ENCODE measurements around the gene AFF1.

Gene AFF1

DNA sequence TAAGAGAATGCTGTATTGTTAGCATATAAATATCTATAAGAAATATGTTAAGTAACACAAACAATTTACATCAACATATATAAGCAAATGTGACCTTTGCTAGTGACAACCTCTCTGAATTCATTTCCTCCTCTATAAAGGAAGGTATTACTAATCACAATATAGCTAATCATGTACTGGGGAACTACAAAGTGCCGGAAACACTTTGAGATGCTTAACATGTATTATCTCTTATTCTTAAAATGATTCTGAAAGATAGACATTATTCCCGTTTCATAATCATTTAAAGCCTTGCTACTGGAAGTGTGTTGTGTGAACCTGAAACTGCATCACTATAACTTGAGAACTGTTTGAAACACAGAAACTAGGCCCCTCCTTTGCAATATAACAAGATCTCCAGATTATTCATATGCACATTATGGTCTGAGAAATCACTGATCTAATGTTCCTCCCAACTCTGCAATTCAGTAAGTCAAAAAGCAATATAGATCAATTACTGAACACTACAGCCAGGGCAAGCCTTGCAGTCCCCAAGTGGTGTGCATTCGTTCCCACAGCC is 231.6 kb downstream of the AFF1 start:
- no peak for DNase-seq

DNA sequence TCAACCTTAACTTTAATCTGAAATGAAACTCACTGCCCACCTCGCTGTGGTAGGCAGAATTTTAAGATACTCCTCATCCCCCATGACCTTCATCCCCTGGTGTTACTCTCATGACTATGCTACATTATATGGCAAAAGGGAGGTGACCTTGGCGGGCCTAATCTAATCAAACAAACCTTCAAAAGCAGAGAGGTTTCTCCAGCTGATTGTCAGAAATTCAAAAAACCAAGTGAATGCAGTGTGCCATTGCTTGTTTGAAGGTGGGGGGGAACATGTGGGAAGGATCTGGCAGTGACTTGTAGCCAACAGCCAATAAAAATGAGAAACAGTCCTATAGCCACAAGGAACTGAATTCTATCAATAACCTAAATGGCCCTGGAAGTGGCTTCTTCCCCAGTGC is 237.1 kb downstream of the AFF1 start:
- DNase-seq, result no peak

DNA sequence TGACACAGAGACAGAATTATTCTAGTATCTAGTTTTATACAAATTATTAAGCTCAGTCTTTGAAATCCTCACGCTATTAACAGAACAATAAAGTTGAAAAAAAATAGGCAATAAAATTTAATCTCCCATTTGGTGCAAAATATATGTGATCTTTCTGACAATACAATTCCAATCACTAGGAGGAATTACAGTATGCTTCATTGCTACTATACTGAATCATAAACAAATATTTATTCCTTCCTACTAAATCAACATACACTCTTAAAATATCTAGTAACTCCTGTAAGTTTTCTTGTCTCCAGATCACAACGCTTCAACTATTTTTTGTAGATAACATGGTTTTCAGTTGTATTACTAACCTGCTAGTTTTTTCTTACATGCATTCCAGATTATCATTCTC is 239.9 kb downstream of the AFF1 start:
- DNase-seq, result no peak

DNA sequence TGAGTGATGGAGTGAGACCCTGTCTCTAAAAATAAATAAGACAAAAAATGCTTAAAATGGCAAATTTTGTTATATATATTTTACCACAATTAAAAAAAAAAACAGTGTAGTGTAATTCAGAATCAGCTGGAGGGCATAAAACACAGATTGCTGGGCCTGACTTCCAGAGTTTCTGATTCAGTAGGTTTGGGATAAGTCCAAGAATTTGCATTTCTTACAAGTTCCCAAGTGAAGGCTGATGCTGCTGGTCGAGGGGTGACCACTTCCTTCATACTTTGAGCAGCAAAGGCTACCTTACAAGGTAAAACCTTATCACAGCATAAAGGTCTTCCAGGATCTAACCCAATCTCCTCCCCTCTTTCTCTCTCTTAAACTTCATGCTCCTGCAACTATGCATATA is 244.9 kb downstream of the AFF1 start:
- no peak for DNase-seq

DNA sequence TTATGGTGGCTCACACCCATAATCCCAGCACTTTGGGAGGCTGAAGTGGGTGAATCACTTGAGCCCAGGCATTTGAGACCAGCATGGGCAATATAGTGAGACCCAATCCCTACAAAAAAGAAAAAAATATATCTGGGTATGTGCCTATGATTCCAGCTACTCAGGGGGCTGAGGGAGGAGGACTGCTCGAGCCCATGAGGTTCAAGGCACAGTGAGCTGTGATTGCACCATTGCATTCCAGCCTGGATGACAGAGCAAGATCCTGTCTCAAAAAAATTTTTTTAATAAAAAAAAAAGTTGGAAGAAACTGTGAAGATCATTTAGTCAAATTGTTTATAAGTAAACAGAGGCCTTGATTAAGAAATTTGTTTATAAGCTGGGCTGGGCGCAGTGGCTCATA is 246.0 kb downstream of the AFF1 start:
- no peak for DNase-seq

DNA sequence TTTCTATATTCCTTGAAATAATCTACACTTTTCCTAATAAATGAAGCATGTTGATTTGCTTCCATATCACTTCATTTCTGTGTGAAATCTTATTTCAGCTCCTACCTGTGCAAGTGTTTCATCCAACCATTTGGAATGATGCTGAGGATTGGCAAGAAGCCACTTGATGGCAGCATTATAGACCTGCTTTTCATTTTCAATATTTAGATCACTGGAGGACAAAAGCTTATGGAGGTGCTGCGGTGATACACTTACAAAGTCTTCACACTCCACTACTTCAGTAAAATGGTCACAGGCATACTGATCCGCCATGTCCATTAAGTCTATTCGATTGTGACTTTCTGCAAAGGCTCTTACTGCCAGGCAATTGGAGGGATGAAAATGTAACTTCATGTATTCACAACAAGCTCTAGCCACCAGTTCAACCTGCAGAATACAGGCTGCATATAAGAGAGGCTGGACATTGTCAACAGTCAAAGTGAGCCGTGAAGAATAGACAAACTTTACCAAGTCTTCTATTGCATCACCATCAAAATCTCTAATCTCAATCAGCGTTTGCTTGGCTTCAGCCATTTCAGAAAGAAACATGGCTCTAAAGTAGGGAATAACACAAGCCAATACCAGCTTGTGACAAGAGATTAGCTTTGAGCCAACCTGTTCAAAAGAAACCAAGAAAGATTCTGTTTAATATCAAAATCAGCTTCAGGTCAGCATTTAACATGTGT is 250.5 kb downstream of the AFF1 start:
- no peak for DNase-seq

DNA sequence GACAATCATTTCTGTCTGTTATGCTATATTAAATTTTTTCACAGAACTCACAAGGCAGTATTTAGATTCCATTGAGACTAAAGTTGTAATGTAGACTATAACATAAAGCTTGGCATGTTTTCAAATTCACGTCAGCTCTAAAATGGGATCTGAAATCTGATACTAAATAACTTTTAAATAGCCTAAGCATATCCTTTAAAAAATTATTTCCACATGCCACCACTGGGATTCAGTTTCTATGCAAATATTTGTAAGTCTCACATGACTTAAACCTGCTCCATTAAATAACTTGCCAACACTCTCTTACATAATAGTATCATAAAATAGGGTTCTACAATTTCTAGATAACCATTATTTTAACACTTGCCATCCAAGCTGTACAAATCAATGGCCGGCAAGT is 253.2 kb downstream of the AFF1 start:
- no peak for DNase-seq

DNA sequence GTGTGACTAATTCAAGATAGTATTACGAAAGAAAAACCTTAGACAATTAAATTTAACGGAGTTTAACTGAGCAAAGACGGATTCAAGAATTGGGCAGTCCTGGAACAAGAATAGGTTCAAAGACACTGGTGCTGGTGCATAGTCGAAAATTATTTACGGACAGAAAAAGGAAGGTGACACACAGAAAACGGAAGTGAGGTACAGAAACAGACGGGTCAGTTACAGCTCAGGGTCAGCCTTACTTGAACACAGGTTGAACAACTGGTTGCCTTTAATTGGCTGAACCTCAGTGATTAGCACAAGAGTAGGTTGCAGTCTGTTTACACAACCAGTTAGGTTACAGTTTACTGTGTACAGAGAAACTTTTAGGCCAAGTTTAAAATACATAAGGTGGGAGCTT is 254.1 kb downstream of the AFF1 start:
- DNase-seq, result no peak

All from NCI-H774 (cell line).